Measurements from ENCODE around the gene CDC14A. TPM values are rescaled to one million over a fixed set of nuclear protein-coding genes. Genes with fewer than 3 reads are reported as not detected.

The CDC14A gene
- polyA plus RNA-seq, 1 donor from 2014 or later: 2.7 TPM

DNA sequence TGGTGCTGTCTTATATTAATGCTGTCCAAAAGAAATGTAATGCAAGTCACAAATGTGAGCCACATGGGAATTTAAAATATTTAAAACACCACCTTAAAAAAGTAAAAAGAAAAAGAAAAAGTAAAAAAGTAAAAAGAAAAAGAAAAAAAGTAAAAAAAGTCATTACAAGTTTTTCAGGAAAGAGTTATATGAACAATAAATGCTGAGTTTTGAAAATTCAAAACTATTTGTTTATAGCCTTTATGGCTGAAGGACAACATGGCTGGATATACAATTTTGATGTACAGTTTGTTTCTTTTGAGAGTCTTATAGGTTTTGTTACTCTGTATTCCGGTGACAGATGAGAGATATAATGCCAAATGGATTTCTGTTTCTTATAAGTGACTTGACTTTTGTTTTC, 214.8 kb downstream of the CDC14A start:
- Histone ChIP-seq H3K27me3 (ENCODE audit: insufficient read depth, low read depth, low read length) (no peaks in the 10 kb centered on the region), H3K9me2 (ENCODE audit: insufficient read depth, low read length) (no peaks in the 10 kb centered on the region), H3K9me3 (ENCODE audit: low read length) (peaks cover 5% of the 10 kb centered on the region), H2AFZ (ENCODE audit: low read depth, low read length) (no peak overlapping the region), H3K36me3 (ENCODE audit: insufficient read depth, low read length) (no peaks in the 10 kb centered on the region), H3F3A (ENCODE audit: insufficient read depth, low read length, poor library complexity, severe bottlenecking) (no peaks in the 10 kb centered on the region), H3K79me2 (replicated peaks; ENCODE audit: insufficient read depth, low read length) (no peaks in the 10 kb centered on the region), H3K9ac (ENCODE audit: low read length) (no peak overlapping the region), H3K27ac (ENCODE audit: low read length) (no peak overlapping the region), H3K4me3 (ENCODE audit: low read length) (no peak overlapping the region), H3K4me2 (ENCODE audit: low read length) (no peak overlapping the region), H4K20me1 (ENCODE audit: insufficient read depth) (no peaks in the 10 kb centered on the region)
- TF ChIP-seq RAD21 (conservative IDR thresholded peaks at IDR 0.05): no peak

Other genes starting within 250 kb of the CDC14A start
- gene SASS6, start 219.6 kb upstream of the CDC14A start, polyA plus RNA-seq: 5.7 and 6.4 TPM in 2 replicates
- gene TRMT13, start 219.3 kb upstream of the CDC14A start, polyA plus RNA-seq: 47.2 and 56.6 TPM in 2 replicates
- 8.0 and 10.3 TPM in 2 replicates for gene LRRC39, start 174.2 kb upstream of the CDC14A start, polyA plus RNA-seq
- gene DBT, start 102.7 kb upstream of the CDC14A start, polyA plus RNA-seq: 4.8 and 9.0 TPM in 2 replicates
- 79.7 and 95.2 TPM in 2 replicates for gene RTCA, start 86.3 kb upstream of the CDC14A start, polyA plus RNA-seq
- 12.0 and 15.4 TPM in 2 replicates for gene GPR88, start 185.6 kb downstream of the CDC14A start, polyA plus RNA-seq